Activated CD4-positive, alpha-beta T cell treated with anti-CD3 and anti-CD28 coated beads for 4 hours (primary cell): ENCODE measurements around the gene CAMTA1.

ENCODE experiments used
- DNase-seq, 2 donors: peaks; one replicate each; pipeline ENCODE4 v3.0.0-alpha.2; 2020

CAMTA1 gene

GRCh38 chr1:7497107-7497637 is 711.9 kb downstream of the CAMTA1 start:
- no peak for DNase-seq

DNA sequence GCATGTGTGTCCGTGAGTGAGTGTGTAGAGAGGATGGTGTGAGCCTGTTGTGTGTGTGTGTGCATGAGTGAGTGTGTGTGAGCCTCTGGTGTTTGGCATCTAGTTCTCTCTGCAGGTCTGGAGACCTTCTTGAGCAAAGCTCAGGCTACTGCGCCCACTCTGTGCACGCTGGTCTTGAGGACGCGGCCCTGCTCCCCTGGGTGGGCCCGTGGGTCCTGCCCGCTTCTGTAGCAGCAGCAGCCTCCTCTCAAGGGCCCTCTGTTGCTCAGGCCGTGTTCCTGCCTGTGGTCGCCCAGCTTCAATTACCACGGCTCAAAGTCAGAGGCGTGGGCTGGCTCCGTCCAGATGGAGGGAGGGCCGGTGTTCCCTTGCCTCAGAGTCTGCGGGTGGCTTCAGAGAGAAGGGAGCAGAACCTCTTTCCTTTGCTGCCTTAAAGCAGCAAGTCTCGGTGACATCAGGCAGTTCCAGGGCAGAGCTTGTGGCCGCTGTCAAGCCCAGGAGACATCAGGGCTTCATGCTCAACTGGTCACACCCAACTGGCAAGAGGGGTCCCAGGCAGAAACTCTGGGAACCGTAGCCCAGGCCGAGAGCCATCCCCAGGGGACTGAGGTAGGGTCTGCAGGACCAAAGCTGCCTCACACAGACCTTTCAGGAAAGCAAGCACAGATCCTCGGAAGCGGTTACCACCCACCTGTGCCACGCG is 715.3 kb downstream of the CAMTA1 start:
- no peak for DNase-seq

GRCh38 chr1:7501084-7501491 is 715.8 kb downstream of the CAMTA1 start:
- no peak for DNase-seq

GRCh38 chr1:7501723-7502603 is 716.7 kb downstream of the CAMTA1 start:
- DNase-seq, result no peak

- no peak for DNase-seq
Measured at GRCh38 chr1:7503691-7504437, 718.6 kb downstream of the CAMTA1 start.

- no peak for DNase-seq
Measured at GRCh38 chr1:7504438-7504720, 719.1 kb downstream of the CAMTA1 start.

DNA sequence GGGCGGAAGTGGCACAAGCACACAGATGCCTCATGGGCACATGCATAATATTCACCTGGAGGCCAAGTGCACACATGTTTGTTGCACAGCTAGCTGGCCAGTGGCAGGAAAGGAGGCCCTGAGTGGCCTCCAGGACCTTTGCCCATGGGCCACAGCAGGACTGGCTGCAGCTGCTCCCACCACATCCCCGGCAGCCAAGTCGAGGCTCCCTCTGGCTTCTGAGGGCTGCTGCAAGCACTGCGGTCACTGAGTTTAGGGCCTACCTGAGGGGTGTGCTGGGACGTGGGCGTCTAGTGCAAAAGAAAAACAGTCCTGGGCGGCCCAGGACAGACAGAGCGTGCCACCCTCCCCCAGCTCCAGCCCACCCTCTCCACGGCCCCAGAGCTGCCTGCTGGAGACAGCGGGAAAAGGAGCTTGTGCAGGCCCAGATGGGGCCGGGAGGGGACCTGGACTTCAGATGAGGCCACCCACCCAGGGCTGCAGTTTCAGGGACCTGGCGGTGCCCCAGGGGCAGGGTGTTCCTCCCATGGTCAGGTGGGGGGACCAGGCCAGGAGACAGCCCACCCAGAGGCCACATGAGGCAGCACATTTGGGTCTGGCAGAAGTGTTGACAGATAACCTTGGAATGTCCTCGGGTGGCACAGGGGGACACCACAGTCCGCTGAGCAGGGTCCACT is 720.0 kb downstream of the CAMTA1 start:
- DNase-seq, result no peak

- DNase-seq, result no peak
Measured at GRCh38 chr1:7505771-7506453, 720.7 kb downstream of the CAMTA1 start.

- no peak for DNase-seq
Measured at GRCh38 chr1:7506454-7507284, 721.4 kb downstream of the CAMTA1 start.

DNA sequence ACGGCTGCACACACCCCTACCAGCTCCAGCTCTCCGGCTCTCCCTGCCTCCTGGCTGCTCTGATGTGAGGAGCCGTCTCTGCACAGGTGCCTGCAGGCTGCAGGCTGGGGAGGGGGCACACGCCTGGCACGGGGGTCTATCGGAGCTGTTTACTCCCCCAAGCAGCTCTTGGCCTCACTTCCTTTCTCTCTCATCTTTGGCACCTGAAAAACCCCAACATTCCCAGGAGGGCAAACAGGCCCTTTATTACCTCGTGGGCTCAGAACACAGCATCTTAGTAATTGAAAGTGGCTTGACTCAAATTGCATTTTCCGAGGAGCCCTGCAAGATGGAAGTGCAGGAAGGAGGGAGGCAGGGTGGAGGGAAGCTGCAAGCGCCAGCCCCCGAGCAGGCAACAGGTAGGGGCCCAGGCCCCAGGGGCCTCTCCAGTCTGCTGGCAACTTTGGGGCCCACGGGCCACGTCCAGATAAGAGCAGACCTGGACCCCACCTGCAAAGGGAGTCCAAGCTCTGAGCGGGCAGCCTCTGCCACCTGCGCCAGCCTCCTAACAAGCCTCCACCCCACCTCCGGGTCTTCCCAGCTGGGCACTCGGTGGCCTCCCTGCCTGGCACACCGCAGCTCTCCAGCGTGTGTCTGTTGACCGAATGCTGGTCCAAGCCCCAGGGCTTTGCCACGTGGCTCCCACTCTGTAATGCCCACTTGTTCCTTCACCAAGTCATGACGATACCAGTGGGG is 722.2 kb downstream of the CAMTA1 start:
- DNase-seq, result no peak

GRCh38 chr1:7508052-7508933 is 723.0 kb downstream of the CAMTA1 start:
- DNase-seq, result no peak

DNA sequence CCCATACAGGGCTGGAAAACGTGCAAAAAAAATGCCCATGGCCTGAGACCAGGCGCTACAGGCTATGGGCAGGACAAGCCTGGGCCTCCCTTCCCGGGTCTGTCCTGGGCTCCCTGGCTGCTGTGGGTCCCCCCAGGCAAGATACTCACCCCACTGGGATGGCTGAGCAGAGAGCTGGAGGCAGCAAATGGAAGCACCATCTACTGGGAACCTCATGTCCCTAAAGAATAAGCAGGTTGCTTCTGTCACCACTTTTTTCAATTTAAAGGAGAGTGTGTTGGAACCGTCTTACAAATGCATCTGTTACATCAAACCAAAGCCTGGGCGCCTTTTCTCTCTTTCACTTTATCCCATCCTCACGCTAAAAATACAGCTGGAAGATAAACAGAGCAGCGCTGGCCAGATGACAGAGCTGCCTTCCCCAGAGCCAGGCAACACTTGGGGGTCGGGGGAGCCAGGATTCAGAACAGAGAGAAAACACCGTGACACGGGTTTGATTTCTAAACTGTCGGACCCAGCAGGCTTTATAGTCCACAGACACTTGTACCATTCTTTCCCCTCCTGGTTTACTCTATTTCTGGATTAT is 723.8 kb downstream of the CAMTA1 start:
- DNase-seq, result no peak

GRCh38 chr1:7509598-7509997 is 724.3 kb downstream of the CAMTA1 start:
- no peak for DNase-seq

DNA sequence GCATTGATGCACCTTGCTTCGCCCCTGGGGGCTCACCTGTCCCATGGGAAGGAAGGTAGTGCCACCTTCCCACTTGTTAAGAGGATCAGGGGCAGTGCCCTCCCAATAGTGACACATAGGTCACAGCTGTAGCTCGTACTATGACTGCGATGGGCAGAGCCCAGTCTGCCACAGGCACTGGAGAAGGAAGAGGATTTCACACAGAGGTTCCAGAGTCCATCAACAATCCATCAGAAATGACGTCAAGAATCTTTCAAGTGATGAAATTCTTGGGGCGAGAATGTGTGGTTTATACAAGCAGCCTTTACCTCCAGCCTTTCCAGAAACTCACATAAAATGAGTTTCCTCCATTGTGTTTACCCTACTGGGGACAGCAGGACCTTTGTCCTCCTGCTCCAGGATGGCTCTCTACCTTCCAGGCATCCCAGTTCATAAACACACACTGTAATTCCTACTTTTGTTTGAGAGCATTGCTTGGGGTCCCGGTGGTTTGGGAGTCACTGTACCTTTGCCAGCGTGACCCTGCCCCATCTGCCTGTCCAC is 725.2 kb downstream of the CAMTA1 start:
- DNase-seq, result no peak

DNA sequence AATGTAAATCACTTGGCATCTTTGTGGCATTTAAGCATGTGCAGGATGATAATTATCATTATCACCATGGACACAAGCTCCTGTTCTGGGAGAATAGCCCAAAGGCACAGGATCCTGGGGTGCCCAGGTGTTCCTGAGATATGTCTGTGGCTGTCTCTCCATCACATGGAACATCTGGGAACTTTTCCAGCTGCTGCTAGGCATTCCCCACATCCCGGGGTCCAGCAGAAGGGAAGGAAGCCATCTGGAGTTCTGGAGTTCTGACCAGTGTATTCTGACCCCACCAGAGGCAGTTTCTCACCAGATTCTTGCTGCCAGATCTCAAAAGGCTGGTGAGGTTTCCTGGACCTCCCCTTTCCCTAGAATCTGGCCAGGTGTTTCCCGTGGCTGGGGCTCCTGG is 726.1 kb downstream of the CAMTA1 start:
- DNase-seq, result no peak

DNA sequence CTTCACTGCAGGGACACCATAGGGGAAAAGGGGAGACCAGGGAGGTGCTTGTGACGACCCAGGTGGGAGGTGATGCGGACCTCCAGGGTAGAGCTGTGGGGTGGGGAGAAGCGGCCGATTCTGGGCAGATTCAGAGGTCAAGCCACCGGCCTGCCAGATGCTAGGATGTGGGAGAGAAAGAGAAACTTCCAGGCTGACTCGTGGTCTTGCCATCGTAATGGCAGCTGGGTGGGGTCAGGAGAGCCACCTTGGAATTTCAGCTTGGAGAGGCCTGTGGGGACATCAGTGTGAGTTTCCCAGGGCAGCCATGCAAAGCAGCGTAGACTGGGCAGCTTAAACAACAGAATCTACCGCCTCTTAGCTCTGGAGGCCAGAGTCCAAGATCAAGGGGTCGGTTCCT is 727.8 kb downstream of the CAMTA1 start:
- DNase-seq, result no peak

- DNase-seq, result no peak
Measured at GRCh38 chr1:7515175-7515574, 729.9 kb downstream of the CAMTA1 start.

DNA sequence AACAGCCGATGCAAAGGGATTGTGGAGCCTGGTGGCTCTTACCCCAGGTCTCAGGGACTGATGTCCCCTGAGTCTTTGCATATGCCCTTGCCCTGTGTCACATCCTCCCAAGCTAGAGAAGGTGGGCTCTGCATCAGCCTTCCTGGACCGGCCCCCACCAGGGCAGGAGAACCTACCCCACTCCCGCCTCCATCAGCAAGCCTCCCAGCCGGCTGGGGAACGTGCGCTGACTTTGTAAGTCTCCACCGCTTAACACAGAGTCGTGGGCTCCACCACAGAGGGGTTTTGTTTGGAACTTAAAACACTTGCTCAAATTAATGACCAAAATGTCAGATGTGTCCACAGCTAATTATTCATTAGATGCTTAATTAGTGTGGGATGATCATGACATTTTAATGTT is 730.6 kb downstream of the CAMTA1 start:
- DNase-seq, result no peak

DNA sequence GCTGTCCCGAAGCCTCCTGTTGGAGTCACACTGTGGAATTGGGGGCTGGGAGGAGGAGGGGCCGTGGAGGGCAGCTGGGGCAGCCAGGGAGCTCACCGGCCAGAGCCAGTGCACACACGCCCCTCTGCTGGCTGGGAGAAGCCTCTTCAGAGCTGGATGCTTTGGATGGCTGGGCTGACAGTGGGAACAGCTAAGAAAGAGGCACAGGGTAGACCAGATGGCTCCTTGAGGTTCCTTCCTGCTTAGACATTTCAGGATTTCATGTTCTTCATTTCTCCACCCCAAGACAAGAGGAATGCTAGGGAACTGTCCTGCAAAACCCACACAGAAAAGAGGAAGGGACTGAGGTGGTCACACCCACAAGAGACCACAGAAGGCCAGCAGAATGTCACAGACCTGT is 731.1 kb downstream of the CAMTA1 start:
- no peak for DNase-seq
